GM19035 (cell line): ENCODE measurements around the gene SLC25A42.

Experiments
- ATAC-seq: cut with Tn5 transposase; IDR thresholded peaks from one replicate; pipeline ENCODE4 v1.9.1; 2021; ENCODE audit not compliant: unreplicated experiment

SLC25A42 gene

DNA sequence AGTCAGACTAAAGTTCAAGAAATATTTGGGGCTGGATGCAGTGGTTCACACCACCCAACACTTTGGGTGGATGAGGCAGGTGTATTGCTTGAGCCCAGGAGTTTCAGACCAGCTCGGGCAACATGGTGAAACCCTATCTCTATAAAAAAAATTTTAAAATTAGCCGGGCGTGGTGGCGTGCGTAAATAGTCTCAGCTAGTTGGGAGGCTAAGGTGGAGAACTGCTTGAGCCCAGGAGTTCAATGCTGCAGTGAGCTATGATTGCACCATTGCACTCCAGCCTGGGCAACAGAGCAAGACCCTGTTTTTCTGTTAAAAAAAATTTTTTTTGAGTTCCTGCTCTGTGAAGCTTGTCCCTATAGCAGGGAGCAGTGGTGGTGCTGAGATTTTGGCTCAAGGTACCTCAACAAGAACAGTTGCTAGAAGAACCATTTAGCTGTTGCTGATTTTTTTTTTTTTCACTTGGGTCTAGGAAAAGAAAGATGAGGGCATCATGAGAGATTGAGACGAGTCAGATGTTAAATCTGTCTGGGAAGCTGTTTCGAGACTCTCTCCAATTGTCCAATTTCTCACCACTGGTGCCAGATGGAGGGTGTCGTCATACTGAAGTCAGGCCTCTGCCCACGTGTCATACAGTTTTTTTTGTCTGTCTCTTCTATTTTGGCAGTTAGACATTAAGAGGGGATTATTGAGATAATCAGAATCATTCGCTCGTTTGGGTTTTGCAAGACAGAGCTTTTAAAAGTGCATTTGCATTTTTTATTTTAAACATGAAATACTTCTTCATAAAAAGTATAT, 3.7 kb downstream of the SLC25A42 start:
- no peak for ATAC-seq

DNA sequence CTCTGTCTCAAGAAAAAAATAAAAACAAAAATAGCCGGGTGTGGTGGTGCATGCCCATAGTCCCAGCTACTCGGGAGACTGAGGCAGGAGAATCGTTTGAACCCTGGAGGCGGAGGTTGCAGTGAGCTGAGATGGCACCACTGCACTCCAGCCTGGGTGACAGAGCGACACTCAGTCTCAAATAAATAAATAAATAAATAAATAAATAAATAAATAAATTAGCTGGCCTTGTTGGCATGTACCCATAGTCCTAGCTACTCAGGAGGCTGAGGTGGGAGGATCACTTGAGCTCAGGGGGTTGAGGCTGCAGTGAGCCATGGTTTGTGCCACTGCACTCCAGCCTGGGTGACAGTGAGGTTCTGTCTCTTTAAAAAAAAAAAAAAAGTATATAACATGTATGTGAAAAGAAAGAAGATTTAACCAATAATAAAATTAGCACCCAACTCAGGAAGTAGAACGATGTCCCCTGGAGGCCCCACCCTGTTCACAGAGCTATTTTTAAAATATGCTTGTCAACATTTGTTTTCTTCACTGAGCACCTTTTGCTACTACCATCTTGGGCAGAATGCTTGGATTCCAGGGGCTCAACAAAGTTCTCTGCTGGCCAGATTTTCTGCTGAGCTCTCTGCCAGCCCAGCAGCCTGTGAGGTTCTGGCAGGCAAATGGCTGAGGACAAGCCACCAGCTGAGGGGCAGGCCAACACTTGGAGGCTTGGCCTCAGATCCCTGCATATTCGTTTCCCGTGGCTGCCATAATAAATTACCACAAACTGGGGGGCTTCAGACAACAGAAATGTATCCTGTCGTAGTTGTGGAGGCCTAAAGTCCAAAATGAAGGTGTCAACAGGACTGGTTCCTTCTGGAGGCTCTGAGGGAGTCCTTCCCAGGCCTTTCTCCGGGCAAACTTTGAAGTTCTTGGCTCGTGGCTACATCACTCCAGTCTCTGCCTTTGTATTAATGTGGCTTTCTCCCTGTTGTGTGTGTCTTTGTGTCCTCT, 5.2 kb downstream of the SLC25A42 start:
- no peak for ATAC-seq

GRCh38 chr19:19071897-19072296, 8.1 kb downstream of the SLC25A42 start:
- ATAC-seq: no peak

GRCh38 chr19:19074196-19074882, 10.5 kb downstream of the SLC25A42 start:
- ATAC-seq: no peak

DNA sequence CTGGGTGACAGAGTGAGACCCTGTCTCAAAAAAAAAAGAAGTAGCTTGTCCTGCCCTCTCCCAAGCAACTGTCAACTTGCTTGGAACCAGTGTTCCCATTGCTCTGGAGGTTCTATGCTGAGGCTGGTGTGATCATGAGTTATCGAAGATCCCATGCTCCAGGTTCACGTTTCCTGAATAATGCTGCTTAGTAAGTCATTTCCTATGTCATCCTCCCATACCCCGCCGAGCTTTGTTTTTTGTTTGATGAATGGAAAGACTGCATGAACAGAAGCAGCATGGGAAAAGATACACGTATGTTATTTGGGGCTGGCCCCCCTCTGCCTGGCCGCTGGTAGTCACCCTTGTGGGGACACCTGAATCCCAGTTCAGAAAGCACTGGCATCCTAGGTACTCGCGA, 11.3 kb downstream of the SLC25A42 start:
- no peak for ATAC-seq

DNA sequence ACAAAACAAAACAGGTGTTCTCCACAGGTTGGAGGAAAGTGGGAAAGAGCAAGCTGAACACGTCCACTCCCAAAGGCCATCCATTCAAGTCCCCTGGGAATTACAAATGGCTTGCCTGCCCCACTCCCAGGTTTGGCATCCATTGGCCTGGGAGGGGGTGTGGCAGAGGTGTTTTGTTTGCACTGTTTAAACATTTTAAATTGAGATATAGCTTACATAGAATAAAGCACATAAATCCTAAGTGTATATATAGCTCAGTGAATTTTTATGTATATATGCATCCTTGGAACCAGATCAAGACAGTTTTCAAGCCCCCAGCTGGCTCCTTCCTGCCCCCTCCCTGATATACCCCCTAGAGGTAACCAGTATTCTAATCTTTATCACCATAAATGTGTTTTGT, 12.7 kb downstream of the SLC25A42 start:
- no peak for ATAC-seq

DNA sequence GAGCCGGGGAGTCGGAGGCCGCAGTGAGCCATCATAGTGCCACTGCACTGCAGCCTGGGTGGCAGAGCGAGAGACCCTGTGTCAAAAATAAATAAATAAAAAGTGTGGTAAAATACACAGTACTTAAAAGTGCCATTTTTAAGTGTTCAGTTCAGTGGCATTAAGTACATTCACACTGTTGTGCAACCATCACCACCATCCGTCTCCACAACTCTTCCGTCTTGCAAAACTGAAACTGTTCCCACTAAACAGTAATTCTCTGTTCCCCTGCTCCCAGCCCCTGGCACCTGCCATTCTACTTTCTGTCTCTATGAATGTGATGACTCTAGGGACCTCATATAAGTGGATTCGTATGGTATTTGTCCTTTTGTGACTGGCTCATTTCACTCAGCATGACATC, 13.3 kb downstream of the SLC25A42 start:
- no peak for ATAC-seq

DNA sequence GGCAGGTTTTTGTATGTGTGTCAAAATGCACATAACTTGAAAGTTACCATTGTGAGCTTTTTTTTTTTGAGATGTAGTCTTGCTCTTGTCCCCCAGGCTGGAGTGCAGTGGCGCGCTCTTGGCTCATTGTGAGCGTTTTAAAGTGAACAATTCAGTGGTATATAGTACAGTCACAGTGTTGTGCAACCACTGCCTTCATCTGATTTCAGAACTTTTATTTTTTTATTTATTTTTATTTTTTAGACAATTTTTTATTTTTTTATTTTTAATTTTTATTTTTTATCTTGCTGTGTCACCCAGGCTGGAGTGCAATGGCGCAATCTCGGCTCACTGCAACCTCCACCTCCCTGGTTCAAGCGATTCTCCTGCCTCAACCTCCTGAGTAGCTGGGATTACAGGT, 15.0 kb downstream of the SLC25A42 start:
- ATAC-seq: no peak

- ATAC-seq: no peak
Observed at GRCh38 chr19:19079571-19079970, 15.8 kb downstream of the SLC25A42 start.

GRCh38 chr19:19081642-19082151, 17.9 kb downstream of the SLC25A42 start:
- ATAC-seq: no peak

DNA sequence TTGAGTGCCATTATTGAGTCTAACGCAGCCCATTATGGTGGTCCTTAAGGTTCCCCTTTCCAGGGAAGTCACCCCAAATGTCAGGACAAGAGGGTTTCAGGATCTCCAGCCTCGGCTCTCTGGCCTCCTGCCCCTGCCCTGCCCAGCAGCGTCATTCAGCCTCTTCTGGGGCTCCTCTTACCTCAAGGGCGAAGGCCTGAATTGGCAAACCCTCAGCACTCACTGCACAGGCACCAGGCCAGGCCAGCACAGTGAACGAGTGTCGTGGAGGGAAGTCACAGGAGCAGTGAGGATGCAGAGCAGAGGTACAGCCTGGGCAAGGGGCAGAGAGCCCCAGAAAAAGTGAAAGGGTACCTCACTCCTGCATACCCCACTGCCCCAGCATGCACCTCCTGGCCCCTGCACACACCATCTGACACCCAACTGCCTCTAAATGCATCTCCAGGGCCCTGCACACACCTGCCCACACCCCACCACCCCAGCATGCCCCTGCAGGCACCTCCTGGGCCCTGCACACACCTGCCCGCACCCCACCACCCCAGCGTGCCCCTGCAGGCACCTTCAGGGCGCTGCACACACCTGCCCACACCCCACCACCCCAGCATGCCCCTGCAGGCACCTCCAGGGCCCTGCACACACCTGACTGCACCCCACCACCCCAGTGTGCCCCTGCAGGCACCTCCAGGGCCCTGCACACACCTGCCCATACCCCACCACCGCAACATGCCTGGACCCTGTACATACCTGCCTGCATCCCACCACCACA, 19.8 kb downstream of the SLC25A42 start:
- ATAC-seq: no peak

- no peak for ATAC-seq
Observed at GRCh38 chr19:19087676-19088075, 23.9 kb downstream of the SLC25A42 start.

DNA sequence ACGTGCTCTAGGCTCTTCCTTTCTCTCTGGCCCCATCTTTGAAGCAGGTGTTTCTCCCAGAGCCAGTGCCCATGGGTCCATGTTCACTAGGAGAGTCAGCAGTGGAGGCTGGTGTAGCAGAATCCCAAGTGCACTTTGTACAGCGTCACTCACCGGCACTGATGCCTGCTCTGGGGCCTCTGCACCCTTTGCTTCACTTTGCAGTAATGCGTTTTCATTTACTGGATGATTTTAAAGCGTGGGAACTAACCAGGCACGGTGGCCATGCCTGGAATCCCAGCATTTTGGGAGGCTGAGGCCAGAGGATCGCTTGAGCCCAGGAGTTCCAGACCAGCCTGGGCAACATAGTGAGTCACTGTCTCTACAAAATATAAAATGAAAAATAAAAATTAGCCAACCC, 30.7 kb downstream of the SLC25A42 start:
- no peak for ATAC-seq

- ATAC-seq: no peak
Observed at GRCh38 chr19:19095691-19096090, 31.9 kb downstream of the SLC25A42 start.

DNA sequence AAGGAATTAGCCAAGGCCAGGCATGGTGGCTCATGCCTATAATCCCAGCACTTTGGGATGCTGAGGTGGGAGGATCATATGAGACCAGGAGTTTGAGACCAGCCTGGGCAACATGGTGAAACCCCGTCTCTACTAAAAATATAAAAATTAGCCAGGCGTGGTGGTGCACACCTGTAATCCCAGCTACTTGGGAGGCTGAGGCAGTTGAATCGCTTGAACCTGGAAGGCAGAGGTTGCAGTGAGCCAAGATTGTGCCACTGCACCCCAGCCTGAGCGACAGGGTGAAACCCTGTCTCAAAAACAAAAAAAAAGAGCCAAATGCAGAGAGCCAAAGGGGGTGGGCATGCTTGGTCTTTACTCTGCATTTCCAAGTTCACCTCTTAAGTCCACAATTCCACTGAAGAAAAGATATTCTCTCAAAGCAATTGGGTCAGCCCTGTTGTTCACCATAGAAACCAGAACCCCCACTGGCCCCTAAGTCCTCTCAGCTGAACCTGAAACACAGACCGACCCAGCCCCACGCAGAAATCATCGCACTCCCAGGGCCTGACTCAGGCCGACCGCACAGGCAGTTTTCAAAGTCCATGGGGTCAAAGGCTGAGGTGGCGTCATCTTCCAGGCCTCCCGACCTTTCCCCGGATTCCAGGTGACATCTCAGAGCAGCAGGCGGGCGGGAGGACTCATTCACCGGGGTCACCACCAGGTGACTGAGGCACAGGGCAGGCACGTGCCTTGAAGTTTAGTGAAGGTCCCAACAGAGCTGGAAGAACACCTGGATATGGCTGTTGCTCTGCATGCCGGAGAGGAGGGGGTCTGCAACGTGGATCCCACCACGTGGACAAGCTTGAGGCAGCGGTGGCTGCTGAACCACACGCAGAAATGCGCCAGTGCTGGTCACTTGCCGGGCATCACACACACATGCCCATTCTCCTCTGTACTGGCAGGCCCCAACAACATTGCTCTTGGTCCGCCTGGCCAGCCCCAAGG, 33.1 kb downstream of the SLC25A42 start:
- ATAC-seq: no peak

- ATAC-seq: no peak
Observed at GRCh38 chr19:19098084-19098702, 34.4 kb downstream of the SLC25A42 start.

DNA sequence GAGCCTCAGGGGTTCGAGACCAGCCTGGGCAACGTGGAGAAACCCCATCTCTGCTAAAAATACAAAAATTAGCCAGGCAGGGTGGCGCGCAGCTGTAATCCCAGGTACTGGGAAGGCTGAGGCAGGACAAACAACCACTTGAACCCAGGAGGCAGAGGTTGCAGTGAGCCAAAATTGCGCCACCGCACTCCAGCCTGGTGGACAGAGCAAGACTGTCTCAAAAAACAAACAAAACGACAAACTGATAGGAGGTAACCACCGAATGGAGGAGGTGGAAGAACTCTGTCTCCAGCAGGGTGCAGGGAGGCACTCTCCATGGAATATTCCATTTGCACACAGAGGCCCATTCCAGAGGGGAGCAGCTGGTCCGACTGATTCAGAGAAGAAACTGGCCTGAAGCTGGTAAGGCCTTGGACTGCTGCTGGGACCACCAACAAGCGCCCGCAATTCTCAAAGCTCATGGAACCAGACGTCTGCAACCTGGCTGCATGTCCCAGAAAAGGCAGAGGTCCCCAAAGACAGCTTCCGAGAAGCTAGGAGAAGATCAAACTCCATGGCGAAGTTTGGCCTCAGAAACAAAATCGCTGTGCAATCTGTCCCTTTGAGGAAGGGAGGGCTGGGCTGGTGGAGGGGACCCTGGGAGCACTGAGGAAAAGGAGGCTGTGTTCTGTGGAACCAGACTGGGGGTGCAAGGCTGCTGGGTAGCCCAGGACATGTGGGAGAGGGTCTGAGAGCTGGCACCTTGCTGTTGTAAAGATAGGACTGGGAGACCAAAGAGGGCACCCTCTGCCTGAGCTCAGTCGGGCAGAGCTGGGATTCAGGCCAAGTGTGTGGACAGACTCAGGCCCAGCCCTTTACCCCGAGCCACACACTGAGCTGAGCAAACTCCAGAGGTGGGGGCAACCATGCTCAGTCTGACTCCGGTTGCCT, 35.2 kb downstream of the SLC25A42 start:
- no peak for ATAC-seq

DNA sequence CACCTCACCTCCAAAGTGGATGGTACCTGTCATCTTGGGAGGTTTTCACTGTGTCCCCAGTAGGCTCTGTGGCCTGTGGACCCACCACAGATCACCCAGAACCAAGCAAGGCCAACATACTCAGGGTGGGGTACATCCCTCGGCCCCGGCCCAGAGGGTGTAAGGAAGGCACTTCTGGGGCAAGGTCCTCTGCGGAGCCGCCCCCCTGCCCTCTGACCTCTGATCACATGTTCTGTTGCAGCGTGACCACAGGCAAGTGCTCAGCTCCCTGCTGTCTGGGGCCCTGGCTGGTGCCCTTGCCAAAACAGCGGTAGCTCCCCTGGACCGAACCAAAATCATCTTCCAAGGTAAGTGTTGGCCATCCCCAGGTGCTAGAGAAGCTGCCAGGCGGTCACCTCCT, 37.7 kb downstream of the SLC25A42 start:
- ATAC-seq: no peak
